Neuronal stem cell (in vitro differentiated cells): ENCODE results near the gene GDI1.
A peak's percentile ranks its signal among the peaks of the same experiment; 100 is the strongest.

Experiments used
- DNase-seq: peaks from one replicate; pipeline ENCODE4 v3.0.0-alpha.2; 2013; ENCODE audit warnings: low spot score
- H2AFZ ChIP-seq: one replicate; pipeline ENCODE4 v1.6.1; 2013; ENCODE audit warnings: mild to moderate bottlenecking, low read length, inconsistent platforms
- H2AK5ac ChIP-seq: 2 replicates; pipeline ENCODE4 v1.6.1; 2013; ENCODE audit warnings: low read depth, mild to moderate bottlenecking, inconsistent platforms, low read length, moderate library complexity, mixed read lengths
- H2BK120ac ChIP-seq: 2 replicates; pipeline ENCODE4 v1.6.1; 2013; ENCODE audit warnings: low read depth, mild to moderate bottlenecking, inconsistent platforms, low read length, moderate library complexity, mixed read lengths
- H2BK12ac ChIP-seq: one replicate; pipeline ENCODE4 v1.6.1; 2013; ENCODE audit warnings: low read length, inconsistent platforms
- H2BK15ac ChIP-seq: 2 replicates; pipeline ENCODE4 v1.6.1; 2013; ENCODE audit warnings: mild to moderate bottlenecking, low read length, inconsistent platforms, mixed read lengths
- H2BK5ac ChIP-seq: one replicate; pipeline ENCODE4 v1.6.1; 2013; ENCODE audit warnings: inconsistent platforms, mild to moderate bottlenecking, low read length, moderate library complexity
- H3K14ac ChIP-seq: one replicate; pipeline ENCODE4 v1.6.1; 2013; ENCODE audit warnings: low read length, inconsistent platforms
- H3K18ac ChIP-seq: 2 replicates; pipeline ENCODE4 v1.6.1; 2013; ENCODE audit warnings: low read length, inconsistent platforms
- H3K23ac ChIP-seq: 2 replicates; pipeline ENCODE4 v1.6.1; 2013; ENCODE audit warnings: low read depth, mild to moderate bottlenecking, mixed read lengths, low read length, inconsistent platforms; ENCODE audit not compliant: poor library complexity
- H3K27ac ChIP-seq: replicated peaks from 3 replicates; pipeline ENCODE4 v1.5.1; 2013; ENCODE audit warnings: low read length, inconsistent platforms
- H3K27me3 ChIP-seq, 3 experiments: 2 replicates each; pipeline ENCODE4 v1.6.1; 2013; ENCODE audit warnings: low read length in 3 of 3, mild to moderate bottlenecking in 2 of 3, inconsistent platforms in 1 of 3, low read depth in 1 of 3, mixed read lengths in 1 of 3, moderate library complexity in 1 of 3; ENCODE audit not compliant: control insufficient read depth in 3 of 3, insufficient read depth in 3 of 3
- H3K36me3 ChIP-seq, 2 donors: replicated peaks in 1 of 2; 2 replicates each; pipeline ENCODE4 v1.6.1; 2013; ENCODE audit warnings: low read length in 2 of 2; ENCODE audit not compliant: control insufficient read depth in 2 of 2, insufficient read depth in 2 of 2
- H3K4ac ChIP-seq: 2 replicates; pipeline ENCODE4 v1.6.1; 2013; ENCODE audit warnings: inconsistent platforms, mild to moderate bottlenecking, low read length, moderate library complexity
- H3K4me1 ChIP-seq, 2 donors: 1 replicate in 1 of 2; 2 replicates in 1 of 2; pipeline ENCODE4 v1.6.1; 2013; ENCODE audit warnings: low read length in 2 of 2, low read depth in 1 of 2; ENCODE audit not compliant: control insufficient read depth in 2 of 2, insufficient read depth in 1 of 2
- H3K4me2 ChIP-seq: one replicate; pipeline ENCODE4 v1.6.1; 2013; ENCODE audit warnings: mild to moderate bottlenecking, low read length, inconsistent platforms; ENCODE audit not compliant: insufficient read depth, poor library complexity, severe bottlenecking
- H3K4me3 ChIP-seq, 2 donors: 2 replicates each; pipeline ENCODE4 v1.5.1; 2013; ENCODE audit warnings: low read length in 2 of 2, mild to moderate bottlenecking in 2 of 2, inconsistent platforms in 1 of 2, moderate library complexity in 1 of 2
- H3K79me1 ChIP-seq: one replicate; pipeline ENCODE4 v1.6.1; 2013; ENCODE audit warnings: low read depth, mild to moderate bottlenecking, inconsistent platforms, low read length, moderate library complexity
- H3K9ac ChIP-seq: one replicate; pipeline ENCODE4 v1.6.1; 2013; ENCODE audit warnings: mild to moderate bottlenecking, low read depth, low read length, inconsistent platforms; ENCODE audit not compliant: poor library complexity
- H3K9me3 ChIP-seq, 2 donors: replicated peaks in 1 of 2; 2 replicates each; pipeline versions ENCODE3 to v1.6.1; 2013; ENCODE audit warnings: low read length in 2 of 2, mild to moderate bottlenecking in 2 of 2, inconsistent platforms in 1 of 2, low read depth in 1 of 2, mixed read lengths in 1 of 2, moderate library complexity in 1 of 2; ENCODE audit not compliant: control insufficient read depth in 2 of 2, insufficient read depth in 1 of 2
- H4K8ac ChIP-seq: one replicate; pipeline ENCODE4 v1.6.1; 2013; ENCODE audit warnings: low read depth, mild to moderate bottlenecking, inconsistent platforms, low read length, moderate library complexity
- H4K91ac ChIP-seq: one replicate; pipeline ENCODE4 v1.6.1; 2013; ENCODE audit warnings: low read length, low read depth, mild to moderate bottlenecking, inconsistent platforms; ENCODE audit not compliant: poor library complexity
- WGBS, 2 donors: extraction: QIAGEN DNeasy Blood & Tissue Kit; methylation state at CpG; one replicate each; pipeline ENCODE4 v1.1.7; 2013; ENCODE audit warnings: missing lambda C conversion rate in 2 of 2, mixed read lengths in 1 of 2; ENCODE audit not compliant: insufficient read length in 2 of 2, insufficient replicate concordance in 1 of 2; ENCODE audit errors: extremely low coverage in 2 of 2; 5-methylcytosine and 5-hydroxymethylcytosine counted together

Gene GDI1

GRCh38 chrX:154411981-154412340 lies 25.0 kb upstream of the GDI1 start:
- H3K27me3 ChIP-seq: no peaks in the 10 kb centered on the region
- peak overlapping the region; percentile 80 for H2AFZ ChIP-seq
- no peak overlapping the region for H2BK15ac ChIP-seq
- no peak overlapping the region for H2BK12ac ChIP-seq
- H2AK5ac ChIP-seq: no peak overlapping the region
- H3K4me3 ChIP-seq: peak overlapping the region; percentile 61 to 93
- H3K4me2 ChIP-seq: peak overlapping the region; percentile 62
- DNase-seq: no peak
- H3K27ac ChIP-seq: peak overlapping the region; percentile 58
- no peak overlapping the region for H3K4ac ChIP-seq
- peaks cover 0 to 9% of the 10 kb centered on the region in 2 donors for H3K4me1 ChIP-seq
- no peaks in the 10 kb centered on the region for H3K9me3 ChIP-seq
- no peak overlapping the region for H3K14ac ChIP-seq
- H3K23ac ChIP-seq: peak overlapping the region; percentile 55
- no peak overlapping the region for H4K8ac ChIP-seq
- peak overlapping the region; percentile 81 for H3K9ac ChIP-seq
- H3K79me1 ChIP-seq: no peaks in the 10 kb centered on the region
- no peak overlapping the region for H2BK5ac ChIP-seq
- H3K36me3 ChIP-seq: peaks cover 7 to 17% of the 10 kb centered on the region in 2 donors
- H2BK120ac ChIP-seq: no peak overlapping the region
- peak overlapping the region; percentile 92 for H3K18ac ChIP-seq
- WGBS, 2 donors: no CpG with 5 or more reads among the region's 29 CpGs
- H4K91ac ChIP-seq: no peak overlapping the region

DNA sequence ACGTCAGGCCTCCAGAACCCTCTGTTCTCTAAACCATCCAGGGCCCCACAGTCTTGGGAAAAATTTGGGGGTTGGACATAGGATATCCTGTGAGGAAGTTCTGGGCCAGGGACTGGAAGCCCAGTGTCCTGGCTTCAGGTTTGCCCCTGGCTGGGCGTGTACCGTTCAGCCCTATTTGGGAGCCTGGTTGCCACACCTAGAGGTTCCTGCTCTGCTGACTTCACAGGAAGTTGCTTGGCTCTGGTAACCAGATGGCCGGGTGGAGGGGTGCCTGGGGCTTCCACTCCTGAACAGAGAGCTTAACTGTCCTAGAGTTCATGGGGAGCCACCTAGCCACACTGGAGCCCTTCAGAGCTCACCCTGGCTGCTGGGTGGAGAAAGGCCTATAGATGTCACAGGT lies 24.5 kb upstream of the GDI1 start:
- H2AK5ac ChIP-seq: no peak overlapping the region
- no peaks in the 10 kb centered on the region for H3K9me3 ChIP-seq
- H3K79me1 ChIP-seq: no peaks in the 10 kb centered on the region
- H3K23ac ChIP-seq: no peak overlapping the region
- H3K27me3 ChIP-seq: no peaks in the 10 kb centered on the region
- H3K4me2 ChIP-seq: peak overlapping the region; percentile 62
- peak overlapping the region; percentile 80 for H2AFZ ChIP-seq
- no peak overlapping the region for H2BK120ac ChIP-seq
- H4K8ac ChIP-seq: no peak overlapping the region
- H3K4ac ChIP-seq: no peak overlapping the region
- no peak overlapping the region for H3K9ac ChIP-seq
- no peak overlapping the region for H2BK5ac ChIP-seq
- H3K4me3 ChIP-seq: peak overlapping the region; percentile 61 to 72
- H3K27ac ChIP-seq: peak overlapping the region; percentile 32
- no CpG with 5 or more reads among the region's 4 CpGs for WGBS, 2 donors
- no peak overlapping the region for H2BK12ac ChIP-seq
- H3K36me3 ChIP-seq: peaks cover 7 to 17% of the 10 kb centered on the region in 2 donors
- H4K91ac ChIP-seq: no peak overlapping the region
- no peak overlapping the region for H2BK15ac ChIP-seq
- H3K18ac ChIP-seq: peak overlapping the region; percentile 35
- H3K14ac ChIP-seq: no peak overlapping the region
- DNase-seq: no peak
- H3K4me1 ChIP-seq: peaks cover 0 to 9% of the 10 kb centered on the region in 2 donors

GRCh38 chrX:154413142-154413541 lies 23.8 kb upstream of the GDI1 start:
- no peak overlapping the region for H2BK12ac ChIP-seq
- H3K9ac ChIP-seq: no peak overlapping the region
- H2AK5ac ChIP-seq: no peak overlapping the region
- no peak overlapping the region for H3K14ac ChIP-seq
- no peaks in the 10 kb centered on the region for H3K9me3 ChIP-seq
- no peak overlapping the region for H3K4me3 ChIP-seq
- no peak overlapping the region for H3K23ac ChIP-seq
- H4K8ac ChIP-seq: no peak overlapping the region
- no peak overlapping the region for H2BK15ac ChIP-seq
- no peaks in the 10 kb centered on the region for H3K27me3 ChIP-seq
- H3K18ac ChIP-seq: no peak overlapping the region
- no CpG with 5 or more reads among the region's 8 CpGs for WGBS, 2 donors
- H3K4me2 ChIP-seq: no peak overlapping the region
- no peak overlapping the region for H2BK120ac ChIP-seq
- no peak overlapping the region for H3K27ac ChIP-seq
- no peak overlapping the region for H3K4ac ChIP-seq
- no peak overlapping the region for H2BK5ac ChIP-seq
- peaks cover 0 to 9% of the 10 kb centered on the region in 2 donors for H3K4me1 ChIP-seq
- H2AFZ ChIP-seq: no peak overlapping the region
- H3K79me1 ChIP-seq: no peaks in the 10 kb centered on the region
- peaks cover 7 to 17% of the 10 kb centered on the region in 2 donors for H3K36me3 ChIP-seq
- no peak overlapping the region for H4K91ac ChIP-seq
- DNase-seq: no peak

DNA sequence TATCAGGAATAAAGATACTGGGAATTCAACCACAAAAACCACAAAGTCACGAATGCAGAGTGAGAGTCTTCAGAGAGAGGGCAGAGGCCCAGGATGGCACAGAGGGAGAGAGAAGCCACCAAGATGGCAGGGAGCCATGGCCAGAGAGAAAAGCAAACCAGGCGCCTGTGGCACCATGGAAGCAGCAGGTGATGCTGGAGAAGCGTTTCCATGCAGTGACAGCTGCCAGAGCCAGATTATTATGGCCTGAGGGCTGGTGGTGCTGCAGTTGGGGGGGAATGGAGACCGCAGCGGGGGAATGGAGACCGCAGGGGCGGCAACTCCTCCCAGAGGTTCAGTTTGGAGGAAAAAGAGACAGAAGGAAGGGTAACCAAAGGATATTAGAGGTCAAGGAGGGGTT lies 19.8 kb upstream of the GDI1 start:
- Histone ChIP-seq H3K4me1 (peaks cover 0 to 3% of the 10 kb centered on the region in 2 donors), H3K4ac (no peak overlapping the region)

More for the DNA sequence above, 19.8 kb upstream of the GDI1 start:
- Histone ChIP-seq H3K18ac (no peak overlapping the region), H3K27ac (no peak overlapping the region), H3K9ac (no peak overlapping the region), H2AK5ac (no peak overlapping the region), H2AFZ (no peak overlapping the region), H2BK15ac (no peak overlapping the region), H4K8ac (no peak overlapping the region), H4K91ac (no peak overlapping the region), H3K79me1 (no peaks in the 10 kb centered on the region), H2BK12ac (no peak overlapping the region), H3K4me2 (no peak overlapping the region), H2BK5ac (no peak overlapping the region), H3K9me3 (no peaks in the 10 kb centered on the region), H3K23ac (no peak overlapping the region), H3K14ac (no peak overlapping the region), H3K4me3 (no peak overlapping the region), H2BK120ac (no peak overlapping the region), H3K27me3 (no peaks in the 10 kb centered on the region), H3K36me3 (peaks cover 7 to 17% of the 10 kb centered on the region in 2 donors)
- no peak for DNase-seq
- WGBS, 2 donors: no CpG with 5 or more reads among the region's 7 CpGs
